ENCODE measurements around the gene PAX5. TPM values are rescaled to one million over a fixed set of nuclear protein-coding genes. Genes with fewer than 3 reads are reported as not detected.
A peak's percentile ranks its signal among the peaks of the same experiment; 100 is the strongest.

The PAX5 gene
- polyA plus RNA-seq, 1 experiment: not detected

GRCh38 chr9:36788534-36788933 lies 245.5 kb downstream of the PAX5 start:
- Histone ChIP-seq H3K4me3 (ENCODE audit: low read depth, low read length) (no peak overlapping the region), H3K36me3 (ENCODE audit: control insufficient read depth, insufficient read depth, low read length) (no peaks in the 10 kb centered on the region), H3K27me3 (ENCODE audit: control insufficient read depth, insufficient read depth, low read length) (peaks cover 7% of the 10 kb centered on the region)
- ChIA-PET POLR2A (no interaction called here), CTCF (no interaction called here)
- no peak for DNase-seq (ENCODE audit: low read depth)
- peak; percentile 48 for TF ChIP-seq CTCF (IDR thresholded peaks at IDR 0.05; ENCODE audit: insufficient read depth, low read depth, low read length)

GRCh38 chr9:36787709-36788108 lies 246.4 kb downstream of the PAX5 start:
- CTCF ChIA-PET: no interaction called here
- POLR2A ChIA-PET: interaction anchor here (0.6 kb wide), 1 partner anchor 9 kb away, joined by 3 read pairs; no protein-coding TSS in a partner anchor
- DNase-seq (ENCODE audit: low read depth): no peak
- H3K27me3 ChIP-seq (ENCODE audit: control insufficient read depth, insufficient read depth, low read length): peaks cover 9% of the 10 kb centered on the region
- H3K36me3 ChIP-seq (ENCODE audit: control insufficient read depth, insufficient read depth, low read length): no peaks in the 10 kb centered on the region
- no peak overlapping the region for H3K4me3 ChIP-seq (ENCODE audit: low read depth, low read length)
- TF ChIP-seq CTCF (IDR thresholded peaks at IDR 0.05; ENCODE audit: insufficient read depth, low read depth, low read length): no peak

Small RNA genes lying within 50 kb of the gene (small RNA-seq; reads per million reads assigned to genes)
- gene MIR4475 (ENCODE audit: insufficient read length, low read depth, low replicate concordance) (not detected), gene MIR4476 (ENCODE audit: insufficient read length, low read depth, low replicate concordance) (not detected), gene MIR4540 (ENCODE audit: insufficient read length, low read depth, low replicate concordance) (not detected)

Other genes with a start within 250 kb of the PAX5 start
- 23.2 and 25.3 TPM in 2 replicates for gene ZCCHC7, start 86.3 kb upstream of the PAX5 start, polyA plus RNA-seq (2011; rRNA removed)

Measured in BJ (cell line).